Bladder microvascular endothelial cell (primary cell): ENCODE data around the gene GLRA3. TPM values are rescaled to one million over a fixed set of nuclear protein-coding genes. Genes with fewer than 3 reads are reported as not detected.

Experiments used
- total RNA-seq: library from RNA; depleted of rRNA; stranded (reverse); fragments of >200 nt; gene quantifications from 2 replicates; pipeline ENCODE4 v1.2.3, GENCODE V29; 2014

Gene GLRA3
- total RNA-seq = not detected in 2 replicates

DNA sequence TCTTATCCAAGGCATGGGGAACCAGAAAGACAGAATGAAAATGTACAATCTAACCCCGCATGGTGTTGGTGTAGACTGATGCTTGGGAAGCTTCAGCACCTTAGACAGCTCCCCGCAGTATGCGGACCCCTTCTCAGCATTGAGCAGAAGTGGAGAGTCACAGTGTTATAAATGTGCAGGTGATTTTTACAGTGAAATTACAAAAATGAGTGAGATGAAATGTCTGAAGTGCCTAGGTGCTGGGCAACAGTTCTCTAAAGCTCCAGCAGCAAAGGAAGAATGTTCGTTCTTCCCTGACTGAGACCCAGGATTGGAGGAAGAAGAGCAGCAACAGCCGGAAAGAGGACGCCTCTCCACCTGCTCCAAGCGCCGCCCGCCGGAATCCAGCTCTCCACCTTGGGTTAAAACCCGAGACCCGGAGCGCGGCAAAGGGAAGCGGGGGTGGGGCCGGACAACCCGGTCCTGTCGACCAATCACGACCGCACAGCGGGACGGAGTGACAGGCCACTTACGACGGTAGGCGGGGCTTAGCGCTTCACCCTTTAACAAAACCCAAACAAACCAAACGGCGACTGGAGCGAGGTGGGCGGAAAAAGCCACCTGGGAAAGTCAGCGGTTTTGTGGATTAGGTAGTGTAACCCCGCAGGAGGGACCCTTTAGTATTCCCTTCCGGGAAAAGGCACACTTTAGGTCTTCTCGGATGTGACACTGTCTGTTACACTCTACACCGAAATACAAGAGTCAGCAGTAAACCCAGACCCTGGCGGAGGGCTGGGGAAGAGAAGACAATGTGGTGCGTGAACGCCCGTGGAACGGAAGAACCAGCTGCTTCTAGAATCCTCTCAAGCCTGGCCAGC lies at the start of gene GLRA3:
Gene GLRA3 (minus strand): TSS at position 403 of the 857 bp plus-strand sequence. CDS start 436 bp downstream, outside the sequence.

Other genes with a start within 250 kb of the GLRA3 start
- gene ADAM29, start 89.1 kb upstream of the GLRA3 start, total RNA-seq = 0.06 TPM in 1 of 2 replicates, not detected in the other